HepG2 (cell line): ENCODE results near the gene SNX9. TPM values are rescaled to one million over a fixed set of nuclear protein-coding genes. Genes with fewer than 3 reads are reported as not detected.

Experiments
- CBX2 ChIP-seq, 2 experiments: fragments of 200-600 bp in 1 of 2; sonication (generic); formaldehyde crosslinking in 1 of 2; IDR thresholded peaks; 2 replicates each; pipeline versions ENCODE4 v1.7.0 to v1.8.1; 2018 to 2022; ENCODE audit warnings: low read depth in 2 of 2, low read length in 1 of 2, mild to moderate bottlenecking in 1 of 2, missing genetic modification reagents in 1 of 2
- PRDM10 ChIP-seq: sonication (generic); formaldehyde crosslinking; IDR thresholded peaks from 2 replicates; pipeline ENCODE4 v1.4.0; 2020; ENCODE audit warnings: low read depth, missing genetic modification reagents
- TBL1XR1 ChIP-seq: fragments of 150-350 bp; IDR thresholded peaks from 2 replicates; pipeline ENCODE4 v1.6.1; 2014; ENCODE audit warnings: borderline replicate concordance, low read length; ENCODE audit not compliant: partially characterized antibody
- ZIK1 ChIP-seq: sonication (generic); formaldehyde crosslinking; IDR thresholded peaks from 2 replicates; pipeline ENCODE4 v1.5.0; 2020; ENCODE audit warnings: mild to moderate bottlenecking, low read depth, missing genetic modification reagents, borderline replicate concordance
- ZNF24 ChIP-seq: fragments of 450-650 bp; IDR thresholded peaks from 2 replicates; pipeline ENCODE4 v1.6.1; 2017; ENCODE audit warnings: antibody characterized with exemption, mild to moderate bottlenecking
- ZNF280D ChIP-seq: sonication (generic); formaldehyde crosslinking; IDR thresholded peaks from 2 replicates; pipeline ENCODE4 v1.5.1; 2020; ENCODE audit warnings: mild to moderate bottlenecking, missing genetic modification reagents
- ZNF326 ChIP-seq: sonication (generic); formaldehyde crosslinking; IDR thresholded peaks from 2 replicates; pipeline ENCODE4 v1.4.0; 2020; ENCODE audit warnings: missing genetic modification reagents, borderline replicate concordance
- ZNF44 ChIP-seq: sonication (generic); formaldehyde crosslinking; IDR thresholded peaks from 2 replicates; pipeline ENCODE4 v1.5.1; 2020; ENCODE audit warnings: mild to moderate bottlenecking, missing genetic modification reagents
- polyA plus RNA-seq, 8 experiments: library from polyadenylated mRNA; depleted of rRNA in 3 of 8; stranded (reverse) in 7 of 8; unstranded in 1 of 8; fragments of >200 nt; fragmentation: Illumina TruSeq in 4 of 8; extraction: Trizol in 4 of 8; gene quantifications; 2 replicates each; pipeline versions ENCODE4 v1.2.1 to v1.2.3, GENCODE V29; 2011 to 2016; ENCODE audit warnings: low read depth in 4 of 8, missing spikeins in 1 of 8, mixed read lengths in 1 of 8; ENCODE audit not compliant: insufficient read depth in 1 of 8
- total RNA-seq, 5 experiments: library from RNA; depleted of rRNA; stranded (reverse); fragments of >200 nt; fragmentation: Illumina TruSeq; extraction: Trizol; gene quantifications; 2 replicates each; pipeline ENCODE4 v1.2.3, GENCODE V29; 2016; ENCODE audit warnings: low read depth in 1 of 5
- TF ChIP-seq, protein P1 (sequence below): sonication (generic); formaldehyde crosslinking; IDR thresholded peaks from 2 replicates; pipeline ENCODE4 v1.4.0; 2020; ENCODE audit warnings: mild to moderate bottlenecking, missing genetic modification reagents
- TF ChIP-seq, protein P2 (sequence below): sonication (generic); formaldehyde crosslinking; IDR thresholded peaks from 2 replicates; pipeline ENCODE4 v1.4.0; 2020; ENCODE audit warnings: missing genetic modification reagents
- TF ChIP-seq, protein P3 (sequence below): sonication (generic); formaldehyde crosslinking; IDR thresholded peaks from 2 replicates; pipeline ENCODE4 v1.5.0; 2020; ENCODE audit warnings: missing genetic modification reagents
- TF ChIP-seq, protein P4 (sequence below), 2 experiments: fragments of 450-650 bp in 1 of 2; sonication (generic) in 1 of 2; formaldehyde crosslinking; IDR thresholded peaks; 2 replicates each; pipeline versions ENCODE4 v1.5.0 to v1.8.0; 2020 to 2022; ENCODE audit warnings: mild to moderate bottlenecking in 1 of 2, missing genetic modification reagents in 1 of 2

Gene SNX9
- total and polyA plus RNA-seq, 2 of the 13 experiments (the other 11 are each of a cell fraction or from before 2014, with no cell fraction given), result 21.9 to 36.0 TPM

- TF ChIP-seq, protein P1, sequence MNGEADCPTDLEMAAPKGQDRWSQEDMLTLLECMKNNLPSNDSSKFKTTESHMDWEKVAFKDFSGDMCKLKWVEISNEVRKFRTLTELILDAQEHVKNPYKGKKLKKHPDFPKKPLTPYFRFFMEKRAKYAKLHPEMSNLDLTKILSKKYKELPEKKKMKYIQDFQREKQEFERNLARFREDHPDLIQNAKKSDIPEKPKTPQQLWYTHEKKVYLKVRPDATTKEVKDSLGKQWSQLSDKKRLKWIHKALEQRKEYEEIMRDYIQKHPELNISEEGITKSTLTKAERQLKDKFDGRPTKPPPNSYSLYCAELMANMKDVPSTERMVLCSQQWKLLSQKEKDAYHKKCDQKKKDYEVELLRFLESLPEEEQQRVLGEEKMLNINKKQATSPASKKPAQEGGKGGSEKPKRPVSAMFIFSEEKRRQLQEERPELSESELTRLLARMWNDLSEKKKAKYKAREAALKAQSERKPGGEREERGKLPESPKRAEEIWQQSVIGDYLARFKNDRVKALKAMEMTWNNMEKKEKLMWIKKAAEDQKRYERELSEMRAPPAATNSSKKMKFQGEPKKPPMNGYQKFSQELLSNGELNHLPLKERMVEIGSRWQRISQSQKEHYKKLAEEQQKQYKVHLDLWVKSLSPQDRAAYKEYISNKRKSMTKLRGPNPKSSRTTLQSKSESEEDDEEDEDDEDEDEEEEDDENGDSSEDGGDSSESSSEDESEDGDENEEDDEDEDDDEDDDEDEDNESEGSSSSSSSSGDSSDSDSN (CRISPR knock-in tag), result peak; percentile 34; the same call in 1 of the 2 replicates
- TF ChIP-seq CBX2 (IDR thresholded peaks at IDR 0.05; ENCODE audit: low read depth, low read length), result 0 out of 2 replicates have a peak, but pooled peaks have one; percentile 93
- no peak for TF ChIP-seq CBX2 (CRISPR knock-in tag; IDR thresholded peaks at IDR 0.05; ENCODE audit: low read depth)
- TF ChIP-seq ZNF326 (CRISPR knock-in tag), result no peak
- TF ChIP-seq, protein P2, sequence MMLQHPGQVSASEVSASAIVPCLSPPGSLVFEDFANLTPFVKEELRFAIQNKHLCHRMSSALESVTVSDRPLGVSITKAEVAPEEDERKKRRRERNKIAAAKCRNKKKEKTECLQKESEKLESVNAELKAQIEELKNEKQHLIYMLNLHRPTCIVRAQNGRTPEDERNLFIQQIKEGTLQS (CRISPR knock-in tag), result no peak
- TF ChIP-seq, protein P3, sequence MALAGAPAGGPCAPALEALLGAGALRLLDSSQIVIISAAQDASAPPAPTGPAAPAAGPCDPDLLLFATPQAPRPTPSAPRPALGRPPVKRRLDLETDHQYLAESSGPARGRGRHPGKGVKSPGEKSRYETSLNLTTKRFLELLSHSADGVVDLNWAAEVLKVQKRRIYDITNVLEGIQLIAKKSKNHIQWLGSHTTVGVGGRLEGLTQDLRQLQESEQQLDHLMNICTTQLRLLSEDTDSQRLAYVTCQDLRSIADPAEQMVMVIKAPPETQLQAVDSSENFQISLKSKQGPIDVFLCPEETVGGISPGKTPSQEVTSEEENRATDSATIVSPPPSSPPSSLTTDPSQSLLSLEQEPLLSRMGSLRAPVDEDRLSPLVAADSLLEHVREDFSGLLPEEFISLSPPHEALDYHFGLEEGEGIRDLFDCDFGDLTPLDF, result no peak; the same call in 1 of the 2 replicates
- TF ChIP-seq ZIK1 (CRISPR knock-in tag), result no peak
- TF ChIP-seq ZNF44, result 0 out of 2 replicates have a peak, but pooled peaks have one; percentile 28
- TF ChIP-seq, protein P4, sequence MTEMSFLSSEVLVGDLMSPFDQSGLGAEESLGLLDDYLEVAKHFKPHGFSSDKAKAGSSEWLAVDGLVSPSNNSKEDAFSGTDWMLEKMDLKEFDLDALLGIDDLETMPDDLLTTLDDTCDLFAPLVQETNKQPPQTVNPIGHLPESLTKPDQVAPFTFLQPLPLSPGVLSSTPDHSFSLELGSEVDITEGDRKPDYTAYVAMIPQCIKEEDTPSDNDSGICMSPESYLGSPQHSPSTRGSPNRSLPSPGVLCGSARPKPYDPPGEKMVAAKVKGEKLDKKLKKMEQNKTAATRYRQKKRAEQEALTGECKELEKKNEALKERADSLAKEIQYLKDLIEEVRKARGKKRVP (CRISPR knock-in tag; IDR thresholded peaks at IDR 0.05), result no peak
- TF ChIP-seq PRDM10 (CRISPR knock-in tag), result no peak
- no peak for TF ChIP-seq ZNF24
- TF ChIP-seq ZNF280D (CRISPR knock-in tag), result 0 out of 2 replicates have a peak, but pooled peaks have one; percentile 62
- TF ChIP-seq TBL1XR1, result no peak
Measured at GRCh38 chr6:157822245-157823000, 623 bp upstream of the SNX9 start (continued).
